T-helper 9 cell (primary cell): ENCODE measurements around the gene DRGX.
A peak's percentile ranks its signal among the peaks of the same experiment; 100 is the strongest.

ENCODE experiments used
- DNase-seq: peaks from one replicate; pipeline ENCODE4 v3.0.0-alpha.2; 2020

DRGX gene

DNA sequence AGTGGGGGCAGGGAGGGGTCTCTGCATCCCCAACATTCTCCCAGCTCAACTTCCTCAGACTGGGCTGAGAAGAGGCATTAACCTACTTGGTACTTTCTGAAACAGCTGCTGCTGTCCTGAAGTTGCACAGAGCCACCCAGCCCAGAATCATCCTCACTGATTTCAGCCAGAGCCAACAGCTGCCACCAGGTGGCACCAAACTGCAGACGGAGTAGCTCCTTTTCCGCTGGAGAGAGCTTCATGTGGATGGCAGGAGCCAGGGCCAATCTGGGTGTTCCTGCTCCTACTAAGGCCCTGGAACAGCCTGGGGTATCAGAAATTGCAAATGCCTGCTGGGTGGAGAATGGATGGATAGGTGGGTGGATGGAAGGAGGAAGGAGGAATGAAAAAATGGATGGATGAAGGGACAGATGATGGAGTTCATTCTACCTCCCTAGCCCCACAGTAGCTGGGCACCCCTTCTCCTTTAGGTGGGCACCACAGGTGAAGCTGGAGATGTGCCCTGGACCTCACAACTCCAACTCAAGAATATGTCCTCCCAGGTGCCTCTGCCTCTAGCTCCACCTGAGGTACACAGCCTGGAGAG lies 11.8 kb upstream of the DRGX start:
- DNase-seq, result peak; percentile 66

DNA sequence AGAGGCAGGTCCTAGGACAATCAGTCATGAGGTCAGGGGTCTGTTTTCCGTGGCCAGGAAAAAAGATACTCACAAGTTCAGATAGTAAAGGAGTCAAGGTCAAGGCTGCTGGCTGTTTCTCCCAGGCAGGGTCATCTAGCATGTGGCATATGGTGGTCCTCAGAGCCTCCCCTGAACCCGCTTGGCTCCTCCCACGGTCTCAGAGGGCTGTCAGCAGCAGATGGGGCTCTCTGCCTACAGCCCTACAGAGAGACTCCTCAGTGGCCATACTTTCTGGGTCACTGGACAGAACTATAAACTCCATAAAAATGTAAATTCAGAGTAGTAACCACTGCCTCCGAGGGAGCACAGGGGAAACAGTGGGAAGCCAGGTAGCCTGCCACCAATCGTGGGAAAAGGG lies 11.3 kb upstream of the DRGX start:
- no peak for DNase-seq

DNA sequence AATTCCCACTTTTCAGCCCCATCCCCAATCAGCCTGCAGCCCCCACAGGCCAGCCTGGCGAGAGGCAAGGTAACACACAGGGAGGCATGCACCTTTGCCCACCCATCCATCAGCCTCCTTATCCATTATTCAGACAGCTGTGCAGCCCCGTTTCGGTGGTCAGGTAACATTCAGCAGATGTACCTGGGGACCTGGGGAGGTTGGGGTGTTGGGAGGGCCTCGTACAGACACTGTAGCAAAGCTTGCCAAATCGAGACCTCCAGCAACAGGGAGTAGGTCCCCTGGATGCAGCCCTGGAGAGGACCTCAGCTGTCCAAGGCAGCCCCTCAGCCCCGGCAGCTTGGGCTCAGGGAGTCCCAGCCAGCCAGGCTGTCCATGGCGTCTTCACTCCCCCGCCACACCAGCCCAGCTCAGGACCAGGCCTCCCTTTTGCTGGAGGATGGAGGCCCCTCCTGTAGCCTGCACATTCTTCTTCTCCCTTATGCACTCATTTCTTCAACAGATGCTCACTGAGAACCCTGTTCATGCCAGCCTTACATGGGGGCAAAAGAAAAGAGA lies 8.5 kb upstream of the DRGX start:
- no peak for DNase-seq

DNA sequence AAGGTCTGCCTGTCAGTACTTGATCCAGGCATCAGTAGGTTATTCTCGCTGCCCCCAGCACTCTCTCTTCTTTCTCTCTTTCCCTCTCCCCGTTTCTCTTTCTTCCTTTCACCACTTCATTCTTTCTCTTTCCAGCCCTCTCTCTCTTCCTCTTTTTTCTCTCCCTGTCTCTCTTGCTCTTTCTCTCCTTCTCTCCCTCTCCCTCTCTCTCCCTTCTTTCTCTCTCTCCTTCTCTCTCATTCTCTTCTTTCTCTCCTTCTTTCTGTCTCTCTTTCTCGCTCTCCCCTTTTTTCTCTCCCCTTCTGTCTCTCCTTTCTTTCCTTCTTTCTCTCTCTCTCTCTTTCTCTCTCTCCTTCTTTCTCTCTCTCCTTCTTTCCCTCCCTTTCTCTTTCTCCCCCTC lies 7.5 kb upstream of the DRGX start:
- DNase-seq, result no peak

DNA sequence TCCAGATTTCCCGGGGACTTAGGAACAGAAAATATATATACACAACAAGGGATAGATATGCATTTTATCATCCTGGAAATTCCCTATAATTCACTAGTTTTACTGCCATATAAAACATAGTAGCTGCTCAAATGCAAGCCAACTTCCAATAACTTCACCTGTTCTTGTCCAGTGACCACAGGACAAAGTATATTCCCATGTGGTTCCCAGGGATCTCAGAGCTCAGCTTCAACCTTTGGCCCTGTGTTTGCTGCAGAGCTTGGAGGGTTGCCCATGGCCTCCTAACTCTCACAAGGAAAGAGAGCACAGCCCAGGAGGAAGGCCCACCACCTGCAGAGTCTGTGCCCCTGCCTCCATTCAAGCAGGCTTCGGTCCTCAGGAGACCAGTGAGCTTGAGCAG lies 4.5 kb upstream of the DRGX start:
- DNase-seq, result no peak

DNA sequence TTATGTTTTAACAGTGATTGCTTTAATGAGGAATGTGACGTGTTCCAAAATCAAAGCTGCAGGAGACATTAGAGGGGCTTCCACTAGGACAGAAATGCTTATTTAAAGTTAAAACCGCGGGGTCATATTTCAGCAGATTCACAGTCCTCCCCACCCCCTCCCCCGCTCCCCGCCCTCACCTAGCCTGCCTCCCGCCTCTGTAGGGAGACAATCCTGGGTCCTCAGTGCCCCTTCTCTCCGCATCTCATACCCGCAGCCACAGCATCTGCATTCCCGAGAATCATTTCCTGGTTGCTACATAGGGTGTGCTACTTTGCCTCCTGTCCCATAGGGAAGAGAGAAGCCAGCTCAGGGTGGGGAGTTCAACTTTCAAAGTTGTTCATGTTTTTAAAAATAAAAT lies 3.1 kb upstream of the DRGX start:
- no peak for DNase-seq

DNA sequence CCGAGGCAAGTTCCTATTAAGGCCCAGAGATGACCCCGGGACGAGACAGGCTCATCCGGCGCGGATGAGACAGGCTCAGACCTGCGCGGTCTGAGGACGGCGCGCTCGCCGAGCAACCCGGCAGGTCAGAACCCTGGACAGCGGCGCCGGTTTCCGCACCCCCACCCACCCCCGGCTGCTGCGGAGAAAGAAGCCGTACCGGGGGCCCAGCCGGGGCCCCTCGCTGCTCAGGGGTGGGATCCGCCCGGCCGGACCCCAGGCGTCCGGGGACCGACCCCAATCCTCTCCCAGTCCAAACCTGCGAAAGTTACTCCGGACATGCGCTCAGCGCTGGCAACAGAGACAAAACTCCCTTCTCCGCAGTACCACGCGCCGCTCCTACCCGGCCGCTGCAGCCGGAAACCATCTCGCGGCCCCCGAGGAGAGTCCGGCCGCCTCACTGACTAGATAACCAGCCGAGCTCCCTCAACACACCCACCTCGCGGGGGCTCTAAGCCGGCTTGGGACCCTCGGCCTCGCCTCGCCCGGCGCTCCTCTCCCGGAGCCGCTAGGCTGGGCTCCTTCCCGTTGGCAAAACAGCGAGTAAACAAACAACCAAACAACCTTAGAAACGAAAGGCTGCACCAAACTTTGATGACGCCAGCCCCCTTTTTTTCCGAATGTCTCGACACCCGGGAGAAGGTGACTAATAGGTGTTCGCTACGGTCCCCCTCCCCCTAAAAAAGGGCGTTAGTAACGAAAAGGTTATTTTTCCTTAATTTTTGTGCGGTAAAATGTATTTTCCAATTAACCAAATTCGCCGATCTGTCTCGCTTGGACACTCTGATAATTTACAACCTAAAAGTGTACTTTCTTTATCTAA lies 2.3 kb upstream of the DRGX start:
- peak; percentile 53 for DNase-seq

DNA sequence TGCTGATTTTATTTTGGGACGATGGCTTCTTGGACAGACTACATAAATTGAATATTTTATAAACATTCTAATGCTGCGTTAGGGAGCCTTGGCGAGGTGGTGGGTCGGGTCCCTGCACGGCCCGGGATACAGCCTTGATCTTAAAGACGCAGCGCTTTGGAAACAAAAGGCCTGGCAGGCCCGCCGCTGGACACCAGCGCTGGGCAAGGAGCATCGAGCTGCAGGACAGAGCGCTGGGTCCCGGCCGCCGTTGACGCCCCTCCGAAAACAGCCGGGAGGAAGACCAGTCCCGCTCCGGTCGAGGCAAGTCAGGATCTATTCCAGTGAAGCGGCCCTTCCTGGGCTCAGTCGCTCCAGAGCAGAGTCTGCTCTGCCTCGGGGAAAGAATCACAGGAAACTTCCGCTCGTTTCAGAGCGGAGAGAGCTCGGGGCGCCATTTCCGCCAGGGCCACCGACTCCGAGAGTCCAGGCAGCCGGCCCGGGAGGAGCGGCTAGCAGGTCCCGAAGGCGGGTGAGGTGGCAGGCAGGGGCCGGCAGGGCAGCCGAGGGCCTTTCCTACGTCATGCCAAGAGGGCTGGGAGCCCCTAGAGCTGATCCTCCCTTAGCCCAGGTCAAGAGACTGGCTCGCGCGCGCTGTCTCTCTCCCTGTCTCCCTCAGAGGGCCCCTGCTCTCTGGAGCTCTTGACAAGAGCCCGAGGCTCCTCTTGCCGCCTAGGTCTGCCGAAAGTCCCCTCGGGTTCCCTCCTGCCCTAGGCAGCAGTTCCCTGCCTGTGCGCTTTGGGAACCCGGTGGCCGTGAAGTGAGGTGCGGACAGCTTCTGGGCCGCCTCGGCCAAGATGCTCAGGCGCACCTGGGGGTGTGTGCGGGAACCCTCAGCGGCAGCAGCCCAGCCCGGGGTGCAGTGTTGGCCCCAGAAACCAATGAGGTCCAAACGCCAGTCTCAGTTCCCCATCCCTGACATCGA lies 1.4 kb upstream of the DRGX start:
- DNase-seq, result no peak

DNA sequence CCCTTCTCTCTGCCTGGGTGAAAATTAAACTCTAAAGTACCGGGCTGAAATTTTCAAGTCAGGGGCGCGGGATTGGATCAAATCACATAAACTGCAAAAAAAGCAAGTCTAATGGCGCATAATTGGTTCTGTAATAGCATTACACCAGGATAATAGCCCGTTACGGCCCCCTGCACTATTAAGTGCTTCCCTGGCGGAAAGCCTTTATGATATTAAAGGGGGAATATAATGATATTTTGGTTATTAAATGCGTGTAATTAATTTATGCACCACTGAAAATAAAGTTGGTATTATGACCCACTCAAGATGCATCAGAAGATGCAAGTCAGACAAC lies 744 bp upstream of the DRGX start:
- no peak for DNase-seq

DNA sequence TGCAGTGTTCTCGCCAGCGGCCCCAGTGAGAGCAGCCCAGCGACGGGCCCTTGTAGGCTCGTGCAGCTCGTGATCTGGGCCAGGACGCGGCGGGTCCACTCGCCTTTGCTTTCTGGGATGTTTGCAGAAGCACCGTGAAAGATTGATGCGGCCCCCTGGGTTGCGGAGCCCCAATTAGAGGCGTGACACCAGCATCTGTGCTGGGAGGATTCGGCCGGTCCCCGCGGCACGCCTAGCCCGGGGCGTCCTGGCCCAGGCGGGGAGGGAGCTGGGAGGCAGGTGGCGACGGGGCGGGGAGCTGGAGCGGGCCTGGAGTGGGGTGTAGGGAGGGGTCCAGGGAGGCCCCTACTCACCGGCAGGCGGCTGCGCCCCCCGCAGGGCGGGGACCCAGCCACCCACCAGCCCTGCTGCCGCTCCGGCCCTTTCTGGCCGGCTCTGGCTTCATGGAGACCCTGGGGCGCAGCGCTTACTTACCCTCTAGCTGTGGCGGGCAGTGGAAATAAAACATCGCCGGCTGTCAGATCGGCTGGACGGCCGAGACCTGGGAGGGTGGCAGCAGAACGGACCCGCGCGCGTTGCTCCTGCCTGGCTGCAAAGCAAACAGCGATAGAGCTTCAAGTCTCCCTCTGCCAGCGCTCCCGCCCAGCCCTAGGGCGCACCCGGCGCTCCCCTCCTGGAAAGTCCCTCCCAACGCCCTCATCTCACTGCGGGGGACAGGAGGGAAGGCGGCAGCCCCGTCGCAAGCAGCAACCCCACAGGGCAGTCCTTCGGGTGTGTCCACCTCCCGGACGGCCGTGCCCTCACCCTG lies 752 bp downstream of the DRGX start:
- DNase-seq, result no peak

DNA sequence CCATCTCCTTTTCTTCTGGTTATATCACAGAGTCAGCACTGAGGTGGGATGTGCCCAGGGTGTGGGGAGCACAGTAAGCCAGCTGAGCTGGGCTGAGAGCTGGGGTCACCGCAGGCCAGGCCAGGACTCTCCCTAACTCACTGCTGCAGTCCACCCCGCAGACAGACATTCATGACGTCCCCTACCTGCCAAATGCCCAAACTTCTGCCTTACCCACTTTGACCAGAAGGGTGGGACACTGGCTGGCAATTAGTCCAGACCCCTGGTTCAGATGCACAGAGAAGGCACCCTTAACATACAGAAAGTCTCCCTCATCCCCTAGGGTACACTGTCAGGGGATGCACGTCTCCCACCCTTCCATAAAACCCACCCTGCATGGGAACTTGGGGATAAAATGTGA lies 2.1 kb downstream of the DRGX start:
- DNase-seq, result no peak

DNA sequence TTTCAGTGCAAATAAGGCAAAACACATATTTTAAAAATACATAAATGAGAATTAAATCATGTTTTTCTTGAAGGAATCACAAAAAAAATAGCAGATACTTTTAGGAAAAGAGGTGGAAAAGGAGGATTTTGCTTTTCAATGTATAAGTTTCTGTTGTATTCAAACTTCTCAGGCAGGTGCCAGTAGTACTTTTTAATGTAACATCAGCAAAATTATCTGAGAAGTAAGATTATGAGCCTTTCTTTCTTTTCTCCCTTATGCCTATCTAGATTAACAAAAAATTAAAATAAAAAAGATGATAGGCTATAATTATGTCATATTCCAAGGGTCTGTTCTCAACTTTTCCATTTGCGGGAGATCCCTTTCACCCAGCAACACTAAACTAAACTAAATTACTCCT lies 2.6 kb downstream of the DRGX start:
- no peak for DNase-seq

DNA sequence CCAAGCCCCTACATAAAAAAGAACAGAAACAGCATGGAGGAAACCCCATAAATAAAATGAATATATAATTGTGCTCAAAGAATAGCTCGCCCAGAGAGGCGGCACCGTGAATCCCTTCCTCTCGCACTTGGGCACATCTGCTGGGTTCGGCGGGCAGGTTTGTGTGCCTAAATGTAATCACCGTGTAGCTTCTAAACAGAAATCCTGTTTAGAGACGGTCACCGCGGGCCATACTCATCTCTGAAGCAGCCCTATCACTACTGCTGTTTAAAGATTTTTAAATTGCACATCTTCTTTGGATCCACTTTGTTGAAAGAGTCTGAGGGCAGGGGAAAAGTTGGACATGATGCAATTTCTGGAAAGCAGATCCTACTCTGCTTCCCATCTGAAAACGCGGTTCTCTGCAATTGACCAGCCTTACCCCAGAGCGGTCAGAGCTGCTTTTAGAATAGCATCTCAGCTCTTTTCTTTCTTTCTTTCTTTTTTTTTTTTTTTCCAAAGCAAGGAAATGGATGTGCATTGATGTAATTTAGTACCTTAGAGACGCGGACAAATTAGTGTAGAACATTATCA lies 6.4 kb downstream of the DRGX start:
- DNase-seq, result no peak

DNA sequence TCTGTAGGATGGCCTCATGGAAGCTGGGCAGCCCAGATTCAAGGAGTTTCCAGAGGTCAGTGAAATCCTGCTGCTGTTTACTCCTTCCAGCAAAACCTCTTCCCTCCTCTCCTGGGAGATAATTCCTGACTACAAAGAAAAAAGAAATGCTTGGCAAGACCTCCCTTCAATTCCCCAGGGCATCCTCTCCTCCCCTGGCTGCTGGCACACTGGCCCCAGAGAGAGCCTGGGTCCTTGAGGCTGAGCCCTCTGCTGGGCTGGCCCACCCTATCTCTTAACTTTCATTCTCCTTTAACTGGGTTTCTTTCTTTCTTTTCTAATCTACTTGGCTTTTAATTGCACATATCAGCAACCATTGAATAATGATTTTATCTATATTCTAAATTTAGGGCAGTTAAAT lies 7.7 kb downstream of the DRGX start:
- DNase-seq, result no peak

DNA sequence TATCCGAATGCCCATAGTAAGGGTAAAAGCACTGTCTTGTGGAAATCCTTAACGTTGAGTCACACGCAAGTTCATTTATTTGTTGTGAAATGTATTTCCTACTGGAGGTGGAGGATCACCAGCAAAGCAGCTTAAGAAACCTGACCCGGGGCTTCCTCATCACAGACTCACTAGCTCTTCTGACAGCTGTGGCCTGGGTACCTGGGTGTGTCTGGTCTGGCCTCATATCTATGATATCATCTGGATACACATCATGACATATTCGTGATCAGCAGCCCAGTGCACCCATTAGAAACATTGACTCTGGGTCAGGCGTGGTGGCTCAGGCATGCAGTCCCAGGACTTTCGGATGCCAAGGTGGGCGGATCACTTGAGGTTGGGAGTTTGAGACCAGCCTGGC lies 8.8 kb downstream of the DRGX start:
- no peak for DNase-seq

DNA sequence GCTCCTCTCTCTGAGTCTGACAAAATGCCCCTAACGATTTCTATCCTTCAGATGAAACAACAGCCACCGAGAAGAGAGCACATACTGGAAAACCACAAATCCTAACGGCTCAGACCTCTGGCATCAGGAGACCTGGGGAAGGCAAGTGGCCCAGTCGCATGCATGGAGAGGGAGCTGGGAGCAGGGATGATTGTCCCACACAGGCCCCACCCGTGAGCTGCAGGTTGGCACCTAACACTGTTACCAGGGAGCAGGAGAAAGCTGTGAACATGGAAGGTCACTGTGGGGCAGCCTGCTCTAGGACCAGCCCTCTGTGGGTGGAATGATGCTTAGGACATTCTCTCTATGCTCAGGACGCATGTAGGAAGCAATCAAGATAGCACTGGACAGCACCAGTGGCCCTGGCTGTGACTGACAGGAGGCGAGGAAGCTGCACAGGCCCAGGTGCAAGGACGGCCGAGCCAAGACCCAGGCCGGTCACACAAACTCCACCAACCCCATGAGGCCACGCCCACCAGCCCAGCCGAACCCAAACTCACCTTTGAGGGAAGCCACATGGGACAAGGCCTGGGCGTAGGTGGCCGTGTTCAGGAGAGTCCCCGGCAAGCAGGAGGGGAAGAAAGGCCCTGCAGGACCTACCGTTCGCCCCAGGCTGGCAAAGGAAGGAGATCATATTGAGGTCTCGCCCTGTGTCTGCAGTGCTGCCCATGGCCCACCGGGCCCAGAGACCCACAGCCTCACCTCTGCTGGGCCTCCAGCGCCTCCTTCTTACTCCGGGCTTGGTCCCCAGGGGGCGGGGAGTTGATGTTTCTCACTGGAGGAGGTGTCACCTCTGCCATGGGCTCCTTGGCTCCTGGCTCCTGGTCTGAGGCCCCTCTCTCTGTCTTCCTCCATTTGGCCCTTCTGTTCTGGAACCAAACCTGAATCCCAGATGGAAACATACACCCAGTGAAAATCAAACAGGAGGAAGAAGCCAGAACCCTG lies 9.7 kb downstream of the DRGX start:
- DNase-seq, result no peak

DNA sequence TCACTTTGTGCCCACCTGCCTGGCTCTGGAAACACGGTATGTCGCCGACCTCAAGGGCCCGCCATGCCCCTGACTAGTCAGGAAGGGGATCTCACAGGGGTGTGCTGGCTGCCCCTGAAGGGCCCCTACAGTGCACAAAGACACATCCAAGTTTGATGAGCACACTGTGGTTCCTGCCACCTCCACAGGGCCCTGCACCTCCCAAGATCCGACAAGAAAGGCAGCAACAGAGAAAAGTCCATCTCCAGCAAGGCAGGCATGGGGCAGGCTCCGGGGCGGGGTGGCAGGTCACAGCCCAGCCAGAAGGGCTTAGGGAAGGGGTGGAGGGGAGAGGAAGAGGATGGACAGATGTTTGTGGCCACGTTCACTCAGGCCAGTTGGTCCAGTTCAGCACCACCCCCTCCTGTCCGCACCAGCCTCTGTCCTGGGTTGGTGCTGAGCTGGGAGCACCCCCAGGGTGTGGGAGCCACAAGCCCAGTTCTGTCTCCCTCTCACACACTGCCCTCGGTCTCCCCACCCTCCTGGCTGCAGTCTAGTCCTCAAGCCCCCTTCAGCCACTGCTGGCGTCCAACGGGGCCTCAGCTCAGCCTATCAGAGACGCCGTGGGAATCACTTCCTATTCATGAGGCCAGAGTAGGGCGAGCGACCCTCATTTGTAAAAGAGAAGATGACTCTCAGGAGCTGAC lies 11.5 kb downstream of the DRGX start:
- no peak for DNase-seq

DNA sequence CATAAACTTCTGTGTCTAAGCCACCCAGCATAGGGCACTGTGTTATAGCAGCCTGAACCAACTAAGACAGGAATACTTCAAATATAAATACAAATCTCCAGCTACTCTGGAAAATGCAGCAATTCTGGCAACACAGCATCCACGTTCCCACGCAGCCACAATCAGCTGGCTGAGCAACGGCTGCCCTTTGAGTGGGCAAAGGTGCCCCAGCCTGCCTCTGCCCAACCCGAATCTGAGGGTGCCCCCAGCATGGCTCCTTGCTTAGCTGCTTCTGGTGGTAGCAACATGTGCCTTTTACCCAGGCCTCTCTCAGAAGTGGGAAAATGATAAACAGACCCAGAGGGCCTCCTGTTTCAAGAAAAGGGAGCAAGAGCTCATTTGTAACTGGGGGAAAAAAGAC lies 12.0 kb downstream of the DRGX start:
- no peak for DNase-seq

DNA sequence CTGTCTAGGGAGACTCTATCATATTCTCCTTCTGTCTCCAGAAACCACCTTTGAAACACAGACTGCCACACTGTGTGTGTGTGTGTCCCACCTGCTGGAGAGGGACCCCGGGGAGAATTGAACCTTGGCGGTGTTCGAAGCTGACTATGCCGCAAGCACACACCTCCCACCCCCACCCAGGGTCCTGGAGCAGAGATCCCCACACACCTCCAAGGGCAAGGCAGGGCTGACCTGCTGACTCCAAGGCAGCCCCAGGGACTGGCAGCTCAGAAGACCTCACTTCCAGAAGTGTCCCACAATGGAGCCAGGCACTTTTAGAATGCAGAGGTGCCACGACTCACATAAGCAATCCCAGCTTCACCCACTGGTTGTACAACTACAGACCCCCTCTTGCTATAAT lies 13.1 kb downstream of the DRGX start:
- DNase-seq, result no peak

DNA sequence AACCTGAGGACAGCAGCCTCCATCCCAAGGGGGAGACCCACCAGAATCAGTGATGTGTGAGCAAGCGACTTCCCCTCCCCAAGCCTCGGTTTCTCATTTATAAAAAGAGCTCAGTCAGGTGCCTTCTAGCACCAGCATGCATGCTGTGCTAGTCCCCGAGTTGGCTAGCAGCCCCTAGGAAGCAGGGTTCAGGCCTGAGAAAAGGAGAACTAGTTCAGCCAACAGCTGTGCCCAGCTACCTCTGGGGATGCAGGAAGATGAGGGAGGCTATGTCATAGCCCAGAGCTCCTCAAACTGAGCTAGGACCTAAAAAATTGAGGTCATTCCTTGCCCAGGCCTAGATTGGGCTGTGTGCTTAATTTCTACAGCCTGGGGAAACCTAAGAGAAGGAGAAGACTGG lies 13.7 kb downstream of the DRGX start:
- no peak for DNase-seq
